B cell (primary cell): ENCODE results near the gene ADAMTS12. TPM values are rescaled to one million over a fixed set of nuclear protein-coding genes. Genes with fewer than 3 reads are reported as not detected.

Source experiments
- ATAC-seq: fragments of 200-7000 bp; cut with Tn5 transposase; one replicate; pipeline ENCODE4 v1.10.0; 2021; ENCODE audit warnings: low read depth, mild to moderate bottlenecking, moderate number of reproducible peaks, moderate library complexity
- CTCF ChIA-PET: fragments of 350-600 bp; sonication (Branson Sonifier 250); formaldehyde crosslinking; loops from one replicate; lab custom pipeline; 2021; ENCODE audit warnings: antibody characterized with exemption, inconsistent platforms; lab: Charles Lee
- POLR2A ChIA-PET: fragments of 350-600 bp; sonication (Branson Sonifier 250); formaldehyde crosslinking; loops from one replicate; lab custom pipeline; 2021; ENCODE audit warnings: antibody characterized with exemption; lab: Charles Lee
- DNase-seq: peaks from one replicate; pipeline ENCODE4 v3.0.0; 2013
- H2AFZ ChIP-seq: 2 replicates; pipeline ENCODE4 v1.6.1; 2012; ENCODE audit warnings: mild to moderate bottlenecking, low read depth, low read length; ENCODE audit not compliant: insufficient read depth, poor library complexity, severe bottlenecking
- H3K27ac ChIP-seq, 2 donors: 1 replicate in 1 of 2; 2 replicates in 1 of 2; pipeline ENCODE4 v1.5.1; 2012 to 2013; ENCODE audit warnings: low read length in 2 of 2, mild to moderate bottlenecking in 2 of 2, moderate library complexity in 1 of 2
- H3K27me3 ChIP-seq, 4 experiments: fragments of 200-600 bp in 1 of 4; sonication (generic) in 1 of 4; replicated peaks in 1 of 4; 1 replicate in 2 of 4; 2 replicates in 2 of 4; pipeline versions ENCODE4 v1.6.1 to v1.7.0; 2013 to 2016; ENCODE audit warnings: low read length in 3 of 4, mild to moderate bottlenecking in 2 of 4, mixed read lengths in 1 of 4, moderate library complexity in 1 of 4; ENCODE audit not compliant: insufficient read depth in 4 of 4, control insufficient read depth in 3 of 4; ENCODE audit errors: control extremely low read depth in 1 of 4
- H3K36me3 ChIP-seq, 2 experiments: replicated peaks in 1 of 2; 1 replicate in 1 of 2; 2 replicates in 1 of 2; pipeline versions ENCODE4 v1.6.1 to v1.7.1; 2013; ENCODE audit warnings: low read length in 1 of 2; ENCODE audit not compliant: insufficient read depth in 2 of 2, control insufficient read depth in 1 of 2; ENCODE audit errors: control extremely low read depth in 1 of 2, extremely low read depth in 1 of 2
- H3K4me1 ChIP-seq, 2 donors: fragments of 200-600 bp in 1 of 2; sonication (generic) in 1 of 2; 1 replicate in 1 of 2; 2 replicates in 1 of 2; pipeline versions ENCODE4 v1.5.1 to v1.6.1; 2013 to 2017; ENCODE audit warnings: low read length in 2 of 2; ENCODE audit not compliant: control insufficient read depth in 2 of 2, insufficient read depth in 2 of 2
- H3K4me2 ChIP-seq: replicated peaks from 2 replicates; pipeline ENCODE3; 2012; ENCODE audit warnings: mild to moderate bottlenecking, low read depth, low read length; ENCODE audit not compliant: poor library complexity, severe bottlenecking
- H3K4me3 ChIP-seq, 5 experiments: fragments of 200-600 bp in 1 of 5; sonication (generic) in 1 of 5; 1 replicate in 3 of 5; 2 replicates in 2 of 5; pipeline versions ENCODE4 v1.5.1 to v1.7.0; 2011 to 2016; ENCODE audit warnings: low read length in 4 of 5, mild to moderate bottlenecking in 4 of 5, low read depth in 2 of 5, control low read depth in 1 of 5, moderate library complexity in 1 of 5; ENCODE audit not compliant: insufficient read depth in 1 of 5; ENCODE audit errors: control extremely low read depth in 1 of 5, extremely low read depth in 1 of 5
- H3K79me2 ChIP-seq: fragments of 200-600 bp; sonication (generic); one replicate; pipeline ENCODE4 v1.6.0; 2016; ENCODE audit warnings: low read length; ENCODE audit not compliant: control insufficient read depth, insufficient read depth
- H3K9ac ChIP-seq: fragments of 200-600 bp; sonication (generic); 2 replicates; pipeline ENCODE4 v1.6.1; 2017; ENCODE audit warnings: mild to moderate bottlenecking, low read length, moderate library complexity
- H3K9me3 ChIP-seq, 3 donors: one replicate each; pipeline versions ENCODE4 v1.6.1 to v1.7.1; 2013; ENCODE audit warnings: low read length in 2 of 3; ENCODE audit not compliant: control insufficient read depth in 2 of 3, insufficient read depth in 1 of 3; ENCODE audit errors: control extremely low read depth in 1 of 3
- H4K20me1 ChIP-seq: 2 replicates; pipeline ENCODE4 v1.6.0; 2012; ENCODE audit warnings: mild to moderate bottlenecking, low read length; ENCODE audit not compliant: insufficient read depth, control insufficient read depth, poor library complexity, severe bottlenecking
- H3K27ac Mint-ChIP-seq: one replicate; pipeline ENCODE4 v1.8.0; 2021; ENCODE audit warnings: mixed read lengths
- H3K27me3 Mint-ChIP-seq: one replicate; pipeline ENCODE4 v1.8.0; 2021; ENCODE audit warnings: mixed read lengths
- H3K4me1 Mint-ChIP-seq: one replicate; pipeline ENCODE4 v1.8.0; 2021; ENCODE audit warnings: mixed read lengths
- H3K4me3 Mint-ChIP-seq: one replicate; pipeline ENCODE4 v1.8.0; 2021; ENCODE audit warnings: mixed read lengths
- H3K9me3 Mint-ChIP-seq: one replicate; pipeline ENCODE4 v1.8.0; 2022; ENCODE audit warnings: mixed read lengths; ENCODE audit not compliant: insufficient read depth
- EZH2 ChIP-seq: IDR thresholded peaks from 2 replicates; pipeline ENCODE4 v1.6.1; 2012; ENCODE audit warnings: borderline replicate concordance, low read depth, mild to moderate bottlenecking, moderate library complexity, low read length; ENCODE audit not compliant: insufficient read depth, poor library complexity, severe bottlenecking
- WGBS: methylation state at CpG from one replicate; pipeline ENCODE4 v1.1.5; 2013; ENCODE audit warnings: missing lambda C conversion rate; ENCODE audit not compliant: insufficient coverage; 5-methylcytosine and 5-hydroxymethylcytosine counted together
- intact Hi-C: fragments of 100-400 bp; cut with micrococcal nuclease; formaldehyde crosslinking; loops from one replicate; pipeline ENCODE4 v1.10.0; 2022
- polyA plus RNA-seq: library from polyadenylated mRNA; depleted of rRNA; stranded (reverse); fragments of >200 nt; gene quantifications from 2 replicates; pipeline ENCODE4 v1.2.3, GENCODE V29; 2012
- total RNA-seq, 2 donors: library from RNA; stranded (reverse); fragments of 120-200 nt in 1 of 2; gene quantifications; 1 replicate in 1 of 2; 2 replicates in 1 of 2; pipeline versions ENCODE4 v1.2.3 to v1.2.4, GENCODE V29; 2013 to 2022
- TF ChIP-seq, protein P1 (sequence below): fragments of 200-600 bp; IDR thresholded peaks from one replicate; pipeline ENCODE4 v1.8.0; 2022; ENCODE audit warnings: antibody characterized with exemption, mild to moderate bottlenecking

The ADAMTS12 gene
- total and polyA plus RNA-seq, 2 donors (not counting 1 experiment from before 2014, with no cell fraction given), result not detected

DNA sequence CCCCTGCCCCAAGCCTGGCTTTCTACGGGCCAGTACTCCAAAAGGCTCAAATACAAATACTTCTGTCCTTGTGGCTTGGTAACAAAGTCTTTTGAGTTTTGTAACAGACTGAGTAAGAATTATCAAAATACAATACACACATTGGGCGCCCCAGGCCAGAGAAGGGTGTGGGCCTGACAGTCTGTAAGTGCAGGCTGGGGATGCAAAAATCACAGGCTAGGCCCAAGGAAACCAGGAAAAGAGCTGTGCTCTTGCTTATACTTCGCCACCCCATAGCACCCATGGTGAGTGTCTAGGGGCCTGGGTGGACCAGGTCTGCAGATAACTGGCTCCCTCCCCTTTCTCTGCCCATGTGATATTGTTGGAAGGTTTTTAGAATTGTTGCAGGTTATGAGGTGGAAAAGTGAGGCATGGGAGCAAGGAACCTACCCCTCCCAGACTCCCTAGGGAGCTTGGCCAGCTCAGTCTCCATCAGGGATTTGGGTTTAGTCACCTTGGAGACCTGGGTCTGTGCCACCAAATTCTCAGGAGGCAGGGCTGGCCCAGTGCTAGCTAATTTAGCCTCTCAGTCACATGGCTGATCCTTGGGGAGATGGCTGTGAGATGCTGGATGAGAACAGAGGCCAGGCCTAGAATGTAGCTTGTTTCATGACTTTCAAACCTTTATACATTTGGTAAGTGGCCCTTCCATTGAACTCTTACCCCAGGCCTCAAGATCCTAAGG lies 378.2 kb downstream of the ADAMTS12 start:
- Histone ChIP-seq H3K9ac (no peak overlapping the region), H3K4me3 (no peak overlapping the region), H4K20me1 (no peaks in the 10 kb centered on the region), H3K36me3 (no peaks in the 10 kb centered on the region), H3K4me1 (no peaks in the 10 kb centered on the region), H3K27me3 (peaks cover 0 to 8% (median 0%) of the 10 kb centered on the region in 4 experiments), H3K79me2 (no peaks in the 10 kb centered on the region), H3K9me3 (peaks cover 0 to 3% (median 0%) of the 10 kb centered on the region in 3 donors), H3K4me2 (no peak overlapping the region), H2AFZ (no peak overlapping the region), H3K27ac (no peak overlapping the region)
- H3K4me3 Mint-ChIP-seq, result no peak overlapping the region
- CTCF ChIA-PET, result no interaction called here
- H3K9me3 Mint-ChIP-seq, result no peaks in the 10 kb centered on the region
- TF ChIP-seq, protein P1, sequence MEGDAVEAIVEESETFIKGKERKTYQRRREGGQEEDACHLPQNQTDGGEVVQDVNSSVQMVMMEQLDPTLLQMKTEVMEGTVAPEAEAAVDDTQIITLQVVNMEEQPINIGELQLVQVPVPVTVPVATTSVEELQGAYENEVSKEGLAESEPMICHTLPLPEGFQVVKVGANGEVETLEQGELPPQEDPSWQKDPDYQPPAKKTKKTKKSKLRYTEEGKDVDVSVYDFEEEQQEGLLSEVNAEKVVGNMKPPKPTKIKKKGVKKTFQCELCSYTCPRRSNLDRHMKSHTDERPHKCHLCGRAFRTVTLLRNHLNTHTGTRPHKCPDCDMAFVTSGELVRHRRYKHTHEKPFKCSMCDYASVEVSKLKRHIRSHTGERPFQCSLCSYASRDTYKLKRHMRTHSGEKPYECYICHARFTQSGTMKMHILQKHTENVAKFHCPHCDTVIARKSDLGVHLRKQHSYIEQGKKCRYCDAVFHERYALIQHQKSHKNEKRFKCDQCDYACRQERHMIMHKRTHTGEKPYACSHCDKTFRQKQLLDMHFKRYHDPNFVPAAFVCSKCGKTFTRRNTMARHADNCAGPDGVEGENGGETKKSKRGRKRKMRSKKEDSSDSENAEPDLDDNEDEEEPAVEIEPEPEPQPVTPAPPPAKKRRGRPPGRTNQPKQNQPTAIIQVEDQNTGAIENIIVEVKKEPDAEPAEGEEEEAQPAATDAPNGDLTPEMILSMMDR, result no peak
- TF ChIP-seq EZH2, result no peak
- intact Hi-C loops, result no loop called here
- H3K27me3 Mint-ChIP-seq, result peaks cover 5% of the 10 kb centered on the region
- POLR2A ChIA-PET, result no interaction called here
- WGBS, result 90% methylated on average over 2 of the region's 3 CpGs
- DNase-seq, result no peak
- ATAC-seq, result no peak
- no peaks in the 10 kb centered on the region for H3K4me1 Mint-ChIP-seq
- no peak overlapping the region for H3K27ac Mint-ChIP-seq

DNA sequence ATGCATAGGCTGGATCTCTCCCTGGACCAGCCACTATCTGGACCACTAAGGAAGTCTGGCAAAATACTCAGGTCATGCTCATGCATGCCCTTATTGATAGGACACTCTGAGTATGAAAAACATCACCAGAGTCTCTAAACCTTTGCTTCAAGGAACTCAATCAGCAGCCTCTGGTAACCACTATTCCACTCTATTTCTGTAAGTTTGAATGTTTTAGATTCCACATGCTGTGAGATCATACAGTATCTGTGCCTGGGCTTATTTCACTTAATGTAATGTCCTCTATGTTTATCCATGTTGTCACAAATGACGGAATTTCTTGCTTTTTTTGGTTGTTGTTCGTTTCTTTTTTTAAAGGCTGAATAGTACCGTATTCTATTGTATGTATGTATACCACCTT lies 382.8 kb downstream of the ADAMTS12 start:
- WGBS, result no CpG with 5 or more reads among the region's 3 CpGs
- Histone ChIP-seq H3K79me2 (no peaks in the 10 kb centered on the region), H3K4me3 (no peak overlapping the region), H3K9ac (no peak overlapping the region), H3K27ac (no peak overlapping the region), H2AFZ (no peak overlapping the region), H4K20me1 (no peaks in the 10 kb centered on the region), H3K4me1 (no peaks in the 10 kb centered on the region), H3K36me3 (no peaks in the 10 kb centered on the region), H3K27me3 (peaks cover 0 to 3% (median 0%) of the 10 kb centered on the region in 4 experiments), H3K9me3 (peaks cover 0 to 3% (median 0%) of the 10 kb centered on the region in 3 donors), H3K4me2 (no peak overlapping the region)
- ChIA-PET POLR2A (no interaction called here), CTCF (no interaction called here)
- no peaks in the 10 kb centered on the region for H3K27me3 Mint-ChIP-seq
- H3K9me3 Mint-ChIP-seq, result no peaks in the 10 kb centered on the region
- no peak for DNase-seq
- no peak overlapping the region for H3K27ac Mint-ChIP-seq
- TF ChIP-seq EZH2, result no peak
- TF ChIP-seq, protein P1, result no peak
- no peak overlapping the region for H3K4me3 Mint-ChIP-seq
- intact Hi-C loops, result no loop called here
- no peak for ATAC-seq
- no peaks in the 10 kb centered on the region for H3K4me1 Mint-ChIP-seq
